HL-60 (cell line): ENCODE results near the gene LMAN2.

Experiments used
- POLR2AphosphoS5 ChIP-seq: IDR thresholded peaks from 2 replicates; pipeline ENCODE4 v1.6.1; 2012; ENCODE audit warnings: low read depth
- TF ChIP-seq, protein P1 (sequence below): IDR thresholded peaks from one replicate; pipeline ENCODE4 v1.5.1; 2011; ENCODE audit warnings: low read length, control low read depth, inconsistent platforms; ENCODE audit not compliant: insufficient read depth

DNA sequence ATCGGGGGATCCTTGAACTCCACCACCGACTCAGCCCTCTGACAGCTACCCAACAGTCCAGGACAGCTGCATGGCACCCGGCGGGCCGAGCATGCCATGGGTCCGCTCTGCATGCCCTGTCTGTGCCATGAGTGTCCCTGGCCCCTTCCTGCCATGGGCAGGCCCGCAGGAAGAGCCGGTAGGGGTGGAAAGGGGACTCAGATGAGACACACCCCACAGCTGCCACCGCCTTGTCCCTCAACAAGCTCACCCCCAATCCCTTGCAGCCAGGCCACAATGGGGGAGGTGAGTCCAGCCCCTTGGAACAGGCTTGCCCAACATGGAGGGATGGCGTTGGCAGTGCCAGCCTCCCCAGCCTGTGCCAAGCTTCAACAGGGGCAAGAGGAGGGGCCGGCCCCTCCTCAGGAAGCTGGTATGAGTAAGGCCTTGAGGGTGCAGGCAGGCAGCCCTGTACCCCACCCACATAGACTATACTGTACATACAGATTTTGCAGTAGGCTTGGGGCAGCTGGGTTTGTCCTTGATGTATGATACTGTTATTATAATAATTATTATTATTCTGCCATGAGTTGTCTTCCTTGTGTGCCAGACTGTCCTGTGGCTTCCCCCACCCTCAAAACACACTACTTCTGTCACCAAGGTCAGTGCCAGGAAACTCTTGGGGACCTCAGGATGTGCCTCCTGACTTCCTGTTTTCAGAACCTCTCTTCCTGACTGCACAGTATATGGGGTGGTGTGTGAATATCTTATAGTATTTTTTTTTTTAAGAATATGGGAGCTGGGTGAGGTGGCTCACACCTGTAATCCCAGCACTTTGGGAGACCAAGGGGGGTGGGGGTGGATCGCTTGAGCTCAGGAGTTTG is 20.8 kb upstream of the LMAN2 start:
- TF ChIP-seq, protein P1, sequence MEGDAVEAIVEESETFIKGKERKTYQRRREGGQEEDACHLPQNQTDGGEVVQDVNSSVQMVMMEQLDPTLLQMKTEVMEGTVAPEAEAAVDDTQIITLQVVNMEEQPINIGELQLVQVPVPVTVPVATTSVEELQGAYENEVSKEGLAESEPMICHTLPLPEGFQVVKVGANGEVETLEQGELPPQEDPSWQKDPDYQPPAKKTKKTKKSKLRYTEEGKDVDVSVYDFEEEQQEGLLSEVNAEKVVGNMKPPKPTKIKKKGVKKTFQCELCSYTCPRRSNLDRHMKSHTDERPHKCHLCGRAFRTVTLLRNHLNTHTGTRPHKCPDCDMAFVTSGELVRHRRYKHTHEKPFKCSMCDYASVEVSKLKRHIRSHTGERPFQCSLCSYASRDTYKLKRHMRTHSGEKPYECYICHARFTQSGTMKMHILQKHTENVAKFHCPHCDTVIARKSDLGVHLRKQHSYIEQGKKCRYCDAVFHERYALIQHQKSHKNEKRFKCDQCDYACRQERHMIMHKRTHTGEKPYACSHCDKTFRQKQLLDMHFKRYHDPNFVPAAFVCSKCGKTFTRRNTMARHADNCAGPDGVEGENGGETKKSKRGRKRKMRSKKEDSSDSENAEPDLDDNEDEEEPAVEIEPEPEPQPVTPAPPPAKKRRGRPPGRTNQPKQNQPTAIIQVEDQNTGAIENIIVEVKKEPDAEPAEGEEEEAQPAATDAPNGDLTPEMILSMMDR: no peak
- no peak for TF ChIP-seq POLR2AphosphoS5
